Tibial artery (tissue), 4 donors: ENCODE data around the gene MYH14.
A peak's percentile ranks its signal among the peaks of the same experiment; 100 is the strongest.

Experiments
- DNase-seq, 2 donors: peaks; one replicate each; pipeline ENCODE4 v3.0.0-alpha.2; 2019
- H3K27ac ChIP-seq, 2 donors: fragments of 200-600 bp; sonication (generic) in 1 of 2; 1 replicate in 1 of 2; 2 replicates in 1 of 2; pipeline ENCODE4 v1.5.1; 2018 to 2019; ENCODE audit warnings: mild to moderate bottlenecking in 1 of 2
- H3K27me3 ChIP-seq, 2 donors: fragments of 200-600 bp; sonication (generic) in 1 of 2; one replicate each; pipeline versions ENCODE4 v1.5.1 to v1.6.0; 2016 to 2019
- H3K36me3 ChIP-seq, 3 donors: fragments of 200-600 bp; sonication (generic) in 2 of 3; one replicate each; pipeline ENCODE4 v1.5.1; 2016 to 2019; ENCODE audit warnings: mild to moderate bottlenecking in 2 of 3
- H3K4me1 ChIP-seq, 4 donors: fragments of 200-600 bp; sonication (generic) in 2 of 4; 1 replicate in 3 of 4; 2 replicates in 1 of 4; pipeline ENCODE4 v1.5.1; 2016 to 2019
- H3K4me3 ChIP-seq, 2 donors: fragments of 200-600 bp; sonication (generic) in 1 of 2; 1 replicate in 1 of 2; 2 replicates in 1 of 2; pipeline ENCODE4 v1.5.1; 2018 to 2019; ENCODE audit warnings: mild to moderate bottlenecking in 2 of 2
- H3K9me3 ChIP-seq, 3 donors: fragments of 200-600 bp; sonication (generic) in 1 of 3; one replicate each; pipeline ENCODE4 v1.5.1; 2016 to 2019
- intact Hi-C: fragments of 100-400 bp; cut with DNase I; formaldehyde crosslinking; loops from one replicate; pipeline ENCODE4 v1.15.0; 2023; ENCODE audit warnings: low total_unique reads
- TF ChIP-seq, protein P1 (sequence below), 2 experiments: fragments of 200-600 bp in 1 of 2; fragments of 450-650 bp in 1 of 2; IDR thresholded peaks; one replicate each; pipeline ENCODE4 v1.5.1; 2017 to 2019; ENCODE audit warnings: antibody characterized with exemption in 2 of 2, mild to moderate bottlenecking in 1 of 2, moderate library complexity in 1 of 2

MYH14 gene

GRCh38 chr19:50258918-50259372, 55.5 kb downstream of the MYH14 start:
- Histone ChIP-seq H3K36me3 (peaks cover 0 to 47% (median 0%) of the 10 kb centered on the region in 3 donors), H3K9me3 (peaks cover 0 to under 1% (median 0%) of the 10 kb centered on the region in 3 donors), H3K27ac (no peak overlapping the region), H3K4me3 (no peak overlapping the region), H3K4me1 (no peaks in the 10 kb centered on the region), H3K27me3 (peaks cover 0 to 4% of the 10 kb centered on the region in 2 donors)
- no peak for DNase-seq
- intact Hi-C loops = no loop called here
- TF ChIP-seq, protein P1, sequence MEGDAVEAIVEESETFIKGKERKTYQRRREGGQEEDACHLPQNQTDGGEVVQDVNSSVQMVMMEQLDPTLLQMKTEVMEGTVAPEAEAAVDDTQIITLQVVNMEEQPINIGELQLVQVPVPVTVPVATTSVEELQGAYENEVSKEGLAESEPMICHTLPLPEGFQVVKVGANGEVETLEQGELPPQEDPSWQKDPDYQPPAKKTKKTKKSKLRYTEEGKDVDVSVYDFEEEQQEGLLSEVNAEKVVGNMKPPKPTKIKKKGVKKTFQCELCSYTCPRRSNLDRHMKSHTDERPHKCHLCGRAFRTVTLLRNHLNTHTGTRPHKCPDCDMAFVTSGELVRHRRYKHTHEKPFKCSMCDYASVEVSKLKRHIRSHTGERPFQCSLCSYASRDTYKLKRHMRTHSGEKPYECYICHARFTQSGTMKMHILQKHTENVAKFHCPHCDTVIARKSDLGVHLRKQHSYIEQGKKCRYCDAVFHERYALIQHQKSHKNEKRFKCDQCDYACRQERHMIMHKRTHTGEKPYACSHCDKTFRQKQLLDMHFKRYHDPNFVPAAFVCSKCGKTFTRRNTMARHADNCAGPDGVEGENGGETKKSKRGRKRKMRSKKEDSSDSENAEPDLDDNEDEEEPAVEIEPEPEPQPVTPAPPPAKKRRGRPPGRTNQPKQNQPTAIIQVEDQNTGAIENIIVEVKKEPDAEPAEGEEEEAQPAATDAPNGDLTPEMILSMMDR (IDR thresholded peaks at IDR 0.05) = peak; percentile 7 to 11

GRCh38 chr19:50261446-50261970, 58.1 kb downstream of the MYH14 start:
- DNase-seq = no peak
- Histone ChIP-seq H3K4me1 (no peaks in the 10 kb centered on the region), H3K36me3 (peaks cover 0 to 42% (median 0%) of the 10 kb centered on the region in 3 donors), H3K27ac (no peak overlapping the region), H3K4me3 (no peak overlapping the region), H3K27me3 (peaks cover 0 to 7% of the 10 kb centered on the region in 2 donors), H3K9me3 (no peaks in the 10 kb centered on the region)
- TF ChIP-seq, protein P1 (IDR thresholded peaks at IDR 0.05) = no peak
- intact Hi-C loops = no loop called here

- no peak overlapping the region for H3K27ac ChIP-seq
- TF ChIP-seq, protein P1 (IDR thresholded peaks at IDR 0.05) = no peak
- peaks cover 0 to 33% (median 0%) of the 10 kb centered on the region in 3 donors for H3K36me3 ChIP-seq
- no peak overlapping the region for H3K4me3 ChIP-seq
- peaks cover 0 to 4% of the 10 kb centered on the region in 2 donors for H3K27me3 ChIP-seq
- no peak for DNase-seq
- no peaks in the 10 kb centered on the region for H3K9me3 ChIP-seq
- no peaks in the 10 kb centered on the region for H3K4me1 ChIP-seq
- intact Hi-C loops = no loop called here
These were observed 59.8 kb downstream of the MYH14 start for GRCh38 chr19:50263176-50263575.

- intact Hi-C loops = no loop called here
- H3K36me3 ChIP-seq = peaks cover 0 to 41% (median 0%) of the 10 kb centered on the region in 3 donors
- H3K27ac ChIP-seq = no peak overlapping the region
- no peak for DNase-seq
- H3K9me3 ChIP-seq = no peaks in the 10 kb centered on the region
- H3K4me3 ChIP-seq = no peak overlapping the region
- no peaks in the 10 kb centered on the region for H3K4me1 ChIP-seq
- TF ChIP-seq, protein P1 (IDR thresholded peaks at IDR 0.05) = no peak
- H3K27me3 ChIP-seq = peaks cover 0 to 7% of the 10 kb centered on the region in 2 donors
These were observed 61.2 kb downstream of the MYH14 start for GRCh38 chr19:50264483-50265186.

GRCh38 chr19:50266041-50266440, 62.6 kb downstream of the MYH14 start:
- H3K4me1 ChIP-seq = no peaks in the 10 kb centered on the region

More at GRCh38 chr19:50266041-50266440, 62.6 kb downstream of the MYH14 start:
- TF ChIP-seq, protein P1 (IDR thresholded peaks at IDR 0.05) = no peak
- no peak for DNase-seq
- intact Hi-C loops = no loop called here
- no peak overlapping the region for H3K27ac ChIP-seq
- H3K36me3 ChIP-seq = peaks cover 0 to 47% (median 0%) of the 10 kb centered on the region in 3 donors
- no peaks in the 10 kb centered on the region for H3K9me3 ChIP-seq
- H3K4me3 ChIP-seq = no peak overlapping the region
- H3K27me3 ChIP-seq = peaks cover 0 to 9% of the 10 kb centered on the region in 2 donors
